H1 (cell line): ENCODE results near the gene OR51M1. TPM values are rescaled to one million over a fixed set of nuclear protein-coding genes. Genes with fewer than 3 reads are reported as not detected.
A peak's percentile ranks its signal among the peaks of the same experiment; 100 is the strongest.

Experiments used
- CTCF ChIA-PET: fragments of 300-600 bp; sonication (Branson Sonifier 250); formaldehyde crosslinking; loops from one replicate; lab custom pipeline; 2021; ENCODE audit not compliant: partially characterized antibody; lab: Charles Lee
- POLR2A ChIA-PET: fragments of 300-600 bp; sonication (Branson Sonifier 250); formaldehyde crosslinking; loops from one replicate; lab custom pipeline; 2021; ENCODE audit warnings: inconsistent platforms; ENCODE audit not compliant: partially characterized antibody; lab: Charles Lee
- DNase-seq, 2 experiments: peaks; one replicate each; pipeline versions ENCODE4 v3.0.0 to v3.0.0-alpha.2; 2010 to 2022; ENCODE audit warnings: low spot score in 2 of 2, low read depth in 1 of 2, mixed read lengths in 1 of 2
- FAIRE-seq: peaks from 2 replicates; lab custom pipeline; 2011; peaks lifted over from hg19 to GRCh38; lab: Jason Lieb, UNC
- H2AFZ ChIP-seq: 2 replicates; pipeline ENCODE4 v1.8.1; 2012; ENCODE audit warnings: low read length, inconsistent platforms
- H2AK5ac ChIP-seq: 2 replicates; pipeline ENCODE4 v1.6.1; 2013; ENCODE audit warnings: low read depth, low read length
- H2BK120ac ChIP-seq: replicated peaks from 2 replicates; pipeline ENCODE3; 2013; ENCODE audit warnings: low read depth, low read length, inconsistent platforms
- H2BK12ac ChIP-seq: 2 replicates; pipeline ENCODE4 v1.6.1; 2013; ENCODE audit warnings: low read depth, low read length
- H2BK15ac ChIP-seq: 2 replicates; pipeline ENCODE4 v1.6.1; 2013; ENCODE audit warnings: low read length
- H2BK20ac ChIP-seq: 2 replicates; pipeline ENCODE4 v1.6.1; 2013; ENCODE audit warnings: low read length
- H2BK5ac ChIP-seq: 2 replicates; pipeline ENCODE4 v1.6.1; 2013; ENCODE audit warnings: low read depth, low read length
- H3K14ac ChIP-seq: 2 replicates; pipeline ENCODE4 v1.6.1; 2013; ENCODE audit warnings: inconsistent platforms; ENCODE audit not compliant: insufficient read length
- H3K18ac ChIP-seq: 2 replicates; pipeline ENCODE4 v1.6.1; 2013; ENCODE audit warnings: low read length; ENCODE audit errors: extremely low read depth
- H3K23ac ChIP-seq: 2 replicates; pipeline ENCODE4 v1.6.1; 2013; ENCODE audit warnings: inconsistent platforms; ENCODE audit not compliant: insufficient read length
- H3K23me2 ChIP-seq: 2 replicates; pipeline ENCODE4 v1.6.1; 2013; ENCODE audit warnings: low read depth, low read length
- H3K27ac ChIP-seq: 2 replicates; pipeline ENCODE4 v1.6.1; 2011; ENCODE audit warnings: low read depth, low read length, inconsistent platforms
- H3K27me3 ChIP-seq, 4 experiments: replicated peaks in 1 of 4; 1 replicate in 1 of 4; 2 replicates in 3 of 4; pipeline versions ENCODE4 v1.6.1 to v1.8.1; 2011 to 2013; ENCODE audit warnings: low read length in 3 of 4, mild to moderate bottlenecking in 3 of 4, inconsistent platforms in 2 of 4, mixed read lengths in 2 of 4, moderate library complexity in 1 of 4; ENCODE audit not compliant: control insufficient read depth in 3 of 4, insufficient read depth in 3 of 4; ENCODE audit errors: extremely low read depth in 1 of 4
- H3K36me3 ChIP-seq, 4 experiments: 2 replicates each; pipeline versions ENCODE4 v1.6.1 to v1.8.1; 2011 to 2013; ENCODE audit warnings: mild to moderate bottlenecking in 4 of 4, low read length in 3 of 4, moderate library complexity in 2 of 4, control low read depth in 1 of 4, inconsistent platforms in 1 of 4; ENCODE audit not compliant: insufficient read depth in 4 of 4, control insufficient read depth in 2 of 4
- H3K4ac ChIP-seq: replicated peaks from 2 replicates; pipeline ENCODE3; 2013; ENCODE audit warnings: low read length, low read depth, mixed read lengths, inconsistent platforms; ENCODE audit not compliant: insufficient read length
- H3K4me1 ChIP-seq, 4 experiments: replicated peaks in 1 of 4; 1 replicate in 1 of 4; 2 replicates in 3 of 4; pipeline versions ENCODE4 v1.6.1 to v1.8.1; 2011 to 2013; ENCODE audit warnings: low read length in 3 of 4, inconsistent platforms in 2 of 4, mixed read lengths in 1 of 4; ENCODE audit not compliant: insufficient read depth in 4 of 4, control insufficient read depth in 3 of 4
- H3K4me2 ChIP-seq, 2 experiments: 2 replicates each; pipeline versions ENCODE4 v1.6.1 to v1.8.1; 2011 to 2013; ENCODE audit warnings: low read depth in 2 of 2, low read length in 2 of 2, control low read depth in 1 of 2, inconsistent platforms in 1 of 2, mild to moderate bottlenecking in 1 of 2; ENCODE audit not compliant: insufficient read depth in 1 of 2
- H3K4me3 ChIP-seq, 4 experiments: fragments of 200-600, 300-600 bp in 1 of 4; sonication (generic), shearing (Covaris generic), sonication (Bioruptor Twin) in 1 of 4; 2 replicates each; pipeline versions ENCODE4 v1.5.1 to v1.8.1; 2011 to 2016; ENCODE audit warnings: low read length in 4 of 4, low read depth in 3 of 4, control low read depth in 2 of 4, inconsistent platforms in 2 of 4, mild to moderate bottlenecking in 2 of 4, mixed read lengths in 1 of 4, moderate library complexity in 1 of 4; ENCODE audit not compliant: insufficient read depth in 2 of 4; ENCODE audit errors: extremely low read depth in 1 of 4
- H3K56ac ChIP-seq: replicated peaks from 2 replicates; pipeline ENCODE3; 2013; ENCODE audit warnings: low read depth, mild to moderate bottlenecking, mixed read lengths, low read length, inconsistent platforms; ENCODE audit not compliant: insufficient read length
- H3K79me1 ChIP-seq: 2 replicates; pipeline ENCODE4 v1.6.1; 2013; ENCODE audit warnings: low read depth, low read length, control low read depth
- H3K79me2 ChIP-seq, 2 experiments: 2 replicates each; pipeline versions ENCODE4 v1.6.1 to v1.8.1; 2012 to 2013; ENCODE audit warnings: low read length in 2 of 2, mild to moderate bottlenecking in 2 of 2, inconsistent platforms in 1 of 2; ENCODE audit not compliant: insufficient read depth in 2 of 2, control insufficient read depth in 1 of 2
- H3K9ac ChIP-seq, 4 experiments: replicated peaks in 1 of 4; 1 replicate in 1 of 4; 2 replicates in 3 of 4; pipeline versions ENCODE4 v1.6.1 to v1.8.1; 2011 to 2013; ENCODE audit warnings: low read depth in 3 of 4, low read length in 3 of 4, control low read depth in 2 of 4, mild to moderate bottlenecking in 2 of 4, moderate library complexity in 2 of 4, inconsistent platforms in 1 of 4; ENCODE audit errors: extremely low read depth in 1 of 4
- H3K9me3 ChIP-seq, 2 experiments: 2 replicates each; pipeline versions ENCODE4 v1.6.1 to v1.8.1; 2012 to 2013; ENCODE audit warnings: mild to moderate bottlenecking in 2 of 2, moderate library complexity in 2 of 2, control low read depth in 1 of 2, inconsistent platforms in 1 of 2, low read depth in 1 of 2, low read length in 1 of 2, mixed read lengths in 1 of 2; ENCODE audit not compliant: insufficient read depth in 2 of 2
- H4K20me1 ChIP-seq, 2 experiments: replicated peaks in 1 of 2; 2 replicates each; pipeline versions ENCODE3 to v1.8.1; 2011 to 2013; ENCODE audit warnings: inconsistent platforms in 2 of 2, low read length in 2 of 2, mild to moderate bottlenecking in 1 of 2; ENCODE audit not compliant: insufficient read depth in 2 of 2, control insufficient read depth in 1 of 2
- H4K5ac ChIP-seq: 2 replicates; pipeline ENCODE4 v1.6.1; 2013; ENCODE audit warnings: low read length, low read depth, mixed read lengths, inconsistent platforms; ENCODE audit not compliant: insufficient read length
- H4K8ac ChIP-seq: 2 replicates; pipeline ENCODE4 v1.8.0; 2013; ENCODE audit warnings: mild to moderate bottlenecking, moderate library complexity, low read length, inconsistent platforms; ENCODE audit not compliant: insufficient read depth; ENCODE audit errors: extremely low read depth
- H4K91ac ChIP-seq: replicated peaks from 2 replicates; pipeline ENCODE3; 2013; ENCODE audit warnings: low read length, mixed read lengths, inconsistent platforms; ENCODE audit not compliant: insufficient read length
- RAD21 ChIP-seq, 2 experiments: IDR thresholded peaks in 1 of 2; conservative IDR thresholded peaks in 1 of 2; 2 replicates each; pipeline ENCODE4 v1.6.1; 2011; ENCODE audit warnings: low read depth in 2 of 2, low read length in 2 of 2, improper control_type of control experiment in 1 of 2, inconsistent platforms in 1 of 2, mild to moderate bottlenecking in 1 of 2, moderate library complexity in 1 of 2
- ZNF274 ChIP-seq: IDR thresholded peaks from 2 replicates; pipeline ENCODE4 v1.7.0; 2012; ENCODE audit warnings: low read length, borderline replicate concordance; ENCODE audit errors: extremely low read depth
- polyA plus RNA-seq, 7 experiments: library from polyadenylated mRNA; depleted of rRNA in 3 of 7; stranded (reverse) in 5 of 7; unstranded in 2 of 7; fragments of >200 nt in 5 of 7; fragments of 200-250 nt in 2 of 7; gene quantifications; 1 replicate in 5 of 7; 2 replicates in 1 of 7; 4 replicates in 1 of 7; pipeline versions ENCODE4 v1.2.1 to v1.2.3, GENCODE V29; 2011 to 2013; ENCODE audit warnings: missing spikeins in 2 of 7, mixed read lengths in 2 of 7
- total RNA-seq: library from RNA; stranded (reverse); fragmentation: NEBNext Ultra II Directional; extraction: Animal tissue kit (Norgen Biotek cat#: 25700); gene quantifications from 2 replicates; pipeline ENCODE4 v1.2.1, GENCODE V29; 2021
- TF ChIP-seq, protein P1 (sequence below), 3 experiments: IDR thresholded peaks; 1 replicate in 2 of 3; 2 replicates in 1 of 3; pipeline versions ENCODE4 v1.5.1 to v1.6.1; 2011; ENCODE audit warnings: low read length in 3 of 3, mild to moderate bottlenecking in 3 of 3, inconsistent platforms in 2 of 3, low read depth in 1 of 3, moderate library complexity in 1 of 3; ENCODE audit not compliant: insufficient read depth in 1 of 3; ENCODE audit errors: control extremely low read depth in 1 of 3

The OR51M1 gene
- total and polyA plus RNA-seq, 2 of the 8 experiments (the other 6 are each of a cell fraction or from before 2014, with no cell fraction given), result 0.08 TPM; not detected in 1

DNA sequence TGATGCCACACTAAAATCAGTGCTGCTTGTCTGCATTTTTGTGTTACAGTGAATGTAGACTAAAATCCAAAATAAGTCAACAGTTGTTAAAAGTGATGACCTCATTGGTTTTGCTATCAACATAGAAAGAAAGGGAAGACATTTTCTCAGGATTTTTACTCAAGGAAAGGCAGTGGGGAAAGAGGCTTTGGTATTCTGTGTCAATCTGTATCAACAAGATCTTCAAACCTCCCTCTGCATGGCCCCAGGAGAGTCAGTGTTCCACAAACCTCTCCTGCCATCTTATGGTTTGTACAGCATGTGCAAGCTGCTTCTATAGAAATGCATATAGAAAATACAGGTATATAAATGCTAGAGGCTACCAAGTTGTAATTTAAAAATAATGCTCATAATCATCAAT is 13.8 kb upstream of the OR51M1 start:
- H3K56ac ChIP-seq, result no peak overlapping the region

More for the DNA sequence above, 13.8 kb upstream of the OR51M1 start:
- H3K27me3 ChIP-seq, result no peaks in the 10 kb centered on the region
- H2AK5ac ChIP-seq, result no peak overlapping the region
- H3K18ac ChIP-seq, result no peak overlapping the region
- no peak overlapping the region for H3K4ac ChIP-seq
- no peaks in the 10 kb centered on the region for H3K23me2 ChIP-seq
- no peak overlapping the region for H4K8ac ChIP-seq
- H3K79me2 ChIP-seq, result no peaks in the 10 kb centered on the region
- no peak overlapping the region for H3K14ac ChIP-seq
- H3K4me2 ChIP-seq, result no peak overlapping the region
- no peak overlapping the region for H2BK5ac ChIP-seq
- H3K9ac ChIP-seq, result no peak overlapping the region
- no peaks in the 10 kb centered on the region for H3K79me1 ChIP-seq
- H3K4me1 ChIP-seq, result no peaks in the 10 kb centered on the region
- peaks cover 5 to 7% of the 10 kb centered on the region in 2 experiments; a peak in 2 of 4 replicates for H3K9me3 ChIP-seq
- H4K20me1 ChIP-seq, result no peaks in the 10 kb centered on the region
- H4K91ac ChIP-seq, result no peak overlapping the region
- no peak overlapping the region for H2BK120ac ChIP-seq
- DNase-seq (no peak), FAIRE-seq (no peak)
- H2AFZ ChIP-seq, result no peak overlapping the region
- H3K27ac ChIP-seq, result no peak overlapping the region
- H2BK12ac ChIP-seq, result no peak overlapping the region
- H3K36me3 ChIP-seq, result no peaks in the 10 kb centered on the region
- H2BK20ac ChIP-seq, result no peak overlapping the region
- no peak overlapping the region for H2BK15ac ChIP-seq
- no peak overlapping the region for H3K4me3 ChIP-seq
- no peak for TF ChIP-seq ZNF274
- peak; percentile 68 to 71 for TF ChIP-seq RAD21 (IDR thresholded peaks at IDR 0.05 in 1 of 2, conservative IDR thresholded peaks at IDR 0.05 in 1 of 2; ENCODE audit: low read depth in 2 of 2, low read length in 2 of 2)
- TF ChIP-seq, protein P1, sequence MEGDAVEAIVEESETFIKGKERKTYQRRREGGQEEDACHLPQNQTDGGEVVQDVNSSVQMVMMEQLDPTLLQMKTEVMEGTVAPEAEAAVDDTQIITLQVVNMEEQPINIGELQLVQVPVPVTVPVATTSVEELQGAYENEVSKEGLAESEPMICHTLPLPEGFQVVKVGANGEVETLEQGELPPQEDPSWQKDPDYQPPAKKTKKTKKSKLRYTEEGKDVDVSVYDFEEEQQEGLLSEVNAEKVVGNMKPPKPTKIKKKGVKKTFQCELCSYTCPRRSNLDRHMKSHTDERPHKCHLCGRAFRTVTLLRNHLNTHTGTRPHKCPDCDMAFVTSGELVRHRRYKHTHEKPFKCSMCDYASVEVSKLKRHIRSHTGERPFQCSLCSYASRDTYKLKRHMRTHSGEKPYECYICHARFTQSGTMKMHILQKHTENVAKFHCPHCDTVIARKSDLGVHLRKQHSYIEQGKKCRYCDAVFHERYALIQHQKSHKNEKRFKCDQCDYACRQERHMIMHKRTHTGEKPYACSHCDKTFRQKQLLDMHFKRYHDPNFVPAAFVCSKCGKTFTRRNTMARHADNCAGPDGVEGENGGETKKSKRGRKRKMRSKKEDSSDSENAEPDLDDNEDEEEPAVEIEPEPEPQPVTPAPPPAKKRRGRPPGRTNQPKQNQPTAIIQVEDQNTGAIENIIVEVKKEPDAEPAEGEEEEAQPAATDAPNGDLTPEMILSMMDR (IDR thresholded peaks at IDR 0.05; ENCODE audit: control extremely low read depth in 1 of 3, insufficient read depth in 1 of 3, low read depth in 1 of 3, low read length in 3 of 3), result peak in 2 of 3 experiments; percentile 27 to 32; a peak in 2 of 4 replicates
- TF ChIP-seq, all 59 proteins: peak for 2
- H3K23ac ChIP-seq, result no peak overlapping the region
- POLR2A ChIA-PET, result no interaction called here
- H4K5ac ChIP-seq, result no peak overlapping the region
- CTCF ChIA-PET, result interaction anchor here (1.9 to 2.0 kb wide), 2 partner anchors 10 to 167 kb away, joined by 6 to 9 read pairs; no protein-coding TSS in a partner anchor
